ENCODE results near the gene TENT4A. TPM values are rescaled to one million over a fixed set of nuclear protein-coding genes. Genes with fewer than 3 reads are reported as not detected.

Gene TENT4A
- polyA plus RNA-seq, 1 experiment = 4.0 TPM

DNA sequence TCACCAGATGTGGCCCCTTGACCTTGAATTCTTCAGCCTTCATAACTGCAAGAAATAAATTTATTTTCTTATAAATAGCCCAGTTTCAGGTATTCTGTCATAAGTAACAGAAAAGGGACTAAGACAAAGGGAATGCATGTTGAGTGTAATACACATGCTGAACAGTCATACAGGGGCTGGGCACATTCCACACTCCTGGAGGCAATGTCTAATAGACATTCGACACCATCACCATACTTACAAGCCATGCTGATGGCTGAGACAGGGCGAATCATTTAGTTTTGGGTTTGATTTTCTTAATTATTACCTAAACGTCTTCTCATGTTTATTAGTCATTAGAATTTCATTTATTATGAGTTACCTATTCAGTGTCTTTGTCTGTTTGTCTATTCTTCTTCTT is 68.5 kb downstream of the TENT4A start:
- H3K27ac ChIP-seq (ENCODE audit: low read depth, low read length) = no peak overlapping the region
- CTCF ChIA-PET = interaction anchor here (1.5 to 2.0 kb wide), 2 partner anchors 8 to 16 kb away, joined by 4 to 7 read pairs; no protein-coding TSS in a partner anchor
- H3K4me3 ChIP-seq (ENCODE audit: low read depth, low read length) = no peak overlapping the region
- TF ChIP-seq, protein P1, sequence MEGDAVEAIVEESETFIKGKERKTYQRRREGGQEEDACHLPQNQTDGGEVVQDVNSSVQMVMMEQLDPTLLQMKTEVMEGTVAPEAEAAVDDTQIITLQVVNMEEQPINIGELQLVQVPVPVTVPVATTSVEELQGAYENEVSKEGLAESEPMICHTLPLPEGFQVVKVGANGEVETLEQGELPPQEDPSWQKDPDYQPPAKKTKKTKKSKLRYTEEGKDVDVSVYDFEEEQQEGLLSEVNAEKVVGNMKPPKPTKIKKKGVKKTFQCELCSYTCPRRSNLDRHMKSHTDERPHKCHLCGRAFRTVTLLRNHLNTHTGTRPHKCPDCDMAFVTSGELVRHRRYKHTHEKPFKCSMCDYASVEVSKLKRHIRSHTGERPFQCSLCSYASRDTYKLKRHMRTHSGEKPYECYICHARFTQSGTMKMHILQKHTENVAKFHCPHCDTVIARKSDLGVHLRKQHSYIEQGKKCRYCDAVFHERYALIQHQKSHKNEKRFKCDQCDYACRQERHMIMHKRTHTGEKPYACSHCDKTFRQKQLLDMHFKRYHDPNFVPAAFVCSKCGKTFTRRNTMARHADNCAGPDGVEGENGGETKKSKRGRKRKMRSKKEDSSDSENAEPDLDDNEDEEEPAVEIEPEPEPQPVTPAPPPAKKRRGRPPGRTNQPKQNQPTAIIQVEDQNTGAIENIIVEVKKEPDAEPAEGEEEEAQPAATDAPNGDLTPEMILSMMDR (IDR thresholded peaks at IDR 0.05; ENCODE audit: low read depth, low read length) = no peak
- POLR2A ChIA-PET = no interaction called here
- H3K9me3 ChIP-seq (ENCODE audit: control insufficient read depth, insufficient read depth, low read length) = no peaks in the 10 kb centered on the region
- no peaks in the 10 kb centered on the region for H3K27me3 ChIP-seq (ENCODE audit: control insufficient read depth, insufficient read depth, low read length)
- no peak for DNase-seq (ENCODE audit: low read depth, low spot score)

DNA sequence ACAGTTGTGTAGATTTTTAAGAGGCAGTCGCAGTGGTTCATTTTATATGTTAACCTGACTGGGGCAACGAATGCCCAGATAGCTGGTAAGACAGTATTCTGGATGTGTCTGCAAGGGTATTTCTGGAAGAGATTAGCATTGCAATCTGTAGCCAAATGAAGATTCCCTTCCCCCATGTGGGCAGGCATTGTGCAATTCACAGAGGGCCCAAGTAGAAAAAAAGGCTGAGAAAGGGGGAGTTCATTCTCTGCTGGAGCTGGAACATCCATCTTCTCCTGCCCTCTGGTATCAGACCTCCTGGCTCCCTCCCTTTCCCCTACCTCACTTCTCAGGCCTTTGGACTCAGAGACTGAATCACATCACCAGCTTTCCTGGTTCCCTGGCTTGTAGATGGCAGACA is 70.6 kb downstream of the TENT4A start:
- POLR2A ChIA-PET = no interaction called here
- H3K27ac ChIP-seq (ENCODE audit: low read depth, low read length) = no peak overlapping the region
- no peak for DNase-seq (ENCODE audit: low read depth, low spot score)
- H3K4me3 ChIP-seq (ENCODE audit: low read depth, low read length) = no peak overlapping the region
- CTCF ChIA-PET = no interaction called here
- H3K27me3 ChIP-seq (ENCODE audit: control insufficient read depth, insufficient read depth, low read length) = no peaks in the 10 kb centered on the region
- H3K9me3 ChIP-seq (ENCODE audit: control insufficient read depth, insufficient read depth, low read length) = no peaks in the 10 kb centered on the region
- TF ChIP-seq, protein P1 (IDR thresholded peaks at IDR 0.05; ENCODE audit: low read depth, low read length) = no peak

GRCh38 chr5:6784481-6784880 is 71.2 kb downstream of the TENT4A start:
- no peak for DNase-seq (ENCODE audit: low read depth, low spot score)
- POLR2A ChIA-PET = no interaction called here
- no peak overlapping the region for H3K4me3 ChIP-seq (ENCODE audit: low read depth, low read length)
- H3K9me3 ChIP-seq (ENCODE audit: control insufficient read depth, insufficient read depth, low read length) = no peaks in the 10 kb centered on the region
- CTCF ChIA-PET = no interaction called here
- no peaks in the 10 kb centered on the region for H3K27me3 ChIP-seq (ENCODE audit: control insufficient read depth, insufficient read depth, low read length)
- no peak overlapping the region for H3K27ac ChIP-seq (ENCODE audit: low read depth, low read length)
- TF ChIP-seq, protein P1 (IDR thresholded peaks at IDR 0.05; ENCODE audit: low read depth, low read length) = no peak

- TF ChIP-seq, protein P1 (IDR thresholded peaks at IDR 0.05; ENCODE audit: low read depth, low read length) = no peak
- Histone ChIP-seq H3K27me3 (ENCODE audit: control insufficient read depth, insufficient read depth, low read length) (no peaks in the 10 kb centered on the region), H3K9me3 (ENCODE audit: control insufficient read depth, insufficient read depth, low read length) (no peaks in the 10 kb centered on the region), H3K27ac (ENCODE audit: low read depth, low read length) (no peak overlapping the region), H3K4me3 (ENCODE audit: low read depth, low read length) (no peak overlapping the region)
- ChIA-PET CTCF (no interaction called here), POLR2A (no interaction called here)
- DNase-seq (ENCODE audit: low read depth, low spot score) = no peak
Measured at GRCh38 chr5:6785161-6785860, 72.1 kb downstream of the TENT4A start.

- TF ChIP-seq, protein P1 (IDR thresholded peaks at IDR 0.05; ENCODE audit: low read depth, low read length) = no peak
- no peaks in the 10 kb centered on the region for H3K9me3 ChIP-seq (ENCODE audit: control insufficient read depth, insufficient read depth, low read length)
- no peak for DNase-seq (ENCODE audit: low read depth, low spot score)
- H3K27me3 ChIP-seq (ENCODE audit: control insufficient read depth, insufficient read depth, low read length) = no peaks in the 10 kb centered on the region
- ChIA-PET POLR2A (no interaction called here), CTCF (no interaction called here)
- no peak overlapping the region for H3K4me3 ChIP-seq (ENCODE audit: low read depth, low read length)
- H3K27ac ChIP-seq (ENCODE audit: low read depth, low read length) = no peak overlapping the region
Measured at GRCh38 chr5:6785861-6786180, 72.6 kb downstream of the TENT4A start.
